Activated CD8-positive, alpha-beta T cell treated with anti-CD3 and anti-CD28 coated beads for 36 hours (primary cell): Measurements from ENCODE around the gene ZNF362. TPM values are rescaled to one million over a fixed set of nuclear protein-coding genes. Genes with fewer than 3 reads are reported as not detected.
A peak's percentile ranks its signal among the peaks of the same experiment; 100 is the strongest.

Source experiments
- ATAC-seq: fragments of 200-7000 bp; cut with Tn5 transposase; one replicate; pipeline ENCODE4 v1.10.0; 2021; ENCODE audit warnings: mild to moderate bottlenecking, moderate library complexity
- CTCF ChIA-PET: fragments of 350-600 bp; sonication (Branson Sonifier 250); formaldehyde crosslinking; loops from one replicate; lab custom pipeline; 2021; ENCODE audit warnings: antibody characterized with exemption; lab: Charles Lee
- POLR2A ChIA-PET: fragments of 350-600 bp; sonication (Branson Sonifier 250); formaldehyde crosslinking; loops from one replicate; lab custom pipeline; 2021; ENCODE audit warnings: antibody characterized with exemption; lab: Charles Lee
- DNase-seq: peaks from one replicate; pipeline ENCODE4 v3.0.0-alpha.2; 2020
- H3K27ac Mint-ChIP-seq: one replicate; pipeline ENCODE4 v1.8.0; 2021; ENCODE audit warnings: mild to moderate bottlenecking, mixed read lengths
- H3K27me3 Mint-ChIP-seq: one replicate; pipeline ENCODE4 v1.8.0; 2021; ENCODE audit warnings: mixed read lengths
- H3K36me3 Mint-ChIP-seq: one replicate; pipeline ENCODE4 v1.8.0; 2021; ENCODE audit warnings: low read depth, mixed read lengths
- H3K4me1 Mint-ChIP-seq: one replicate; pipeline ENCODE4 v1.8.0; 2021; ENCODE audit warnings: low read depth, mixed read lengths
- H3K4me3 Mint-ChIP-seq: one replicate; pipeline ENCODE4 v1.8.0; 2021; ENCODE audit warnings: mild to moderate bottlenecking, moderate library complexity, mixed read lengths
- H3K9me3 Mint-ChIP-seq: one replicate; pipeline ENCODE4 v1.8.0; 2021; ENCODE audit warnings: mixed read lengths
- CTCF ChIP-seq: fragments of 200-600 bp; IDR thresholded peaks from one replicate; pipeline ENCODE4 v1.8.0; 2022; ENCODE audit warnings: antibody characterized with exemption, mild to moderate bottlenecking
- intact Hi-C: fragments of 100-400 bp; cut with micrococcal nuclease; formaldehyde crosslinking; loops from one replicate; pipeline ENCODE4 v1.10.0; 2022
- microRNA-seq: library from miRNA; unstranded; fragments of <30 nt; microRNA quantifications from one replicate; pipeline ENCODE4 v1.2.0, GENCODE V29; 2022; ENCODE audit warnings: borderline microRNAs expressed, borderline replicate concordance
- total RNA-seq, 2 experiments: library from RNA; stranded (reverse); gene quantifications; one replicate each; pipeline ENCODE4 v1.2.3, GENCODE V29; 2021

Gene ZNF362
- total RNA-seq, 2 experiments from 2014 or later: 5.4 to 7.8 TPM

GRCh38 chr1:33349081-33349759 is 92.9 kb downstream of the ZNF362 start:
- POLR2A ChIA-PET: interaction anchor here (0.6 to 2.4 kb wide), 6 partner anchors 10 to 249 kb away, joined by 3 to 6 read pairs (median 4); no protein-coding TSS in a partner anchor
- CTCF ChIA-PET: no interaction called here
- peaks cover 48% of the 10 kb centered on the region for H3K4me1 Mint-ChIP-seq
- peaks cover 28% of the 10 kb centered on the region for H3K36me3 Mint-ChIP-seq
- TF ChIP-seq CTCF: no peak
- peak overlapping the region; percentile 82 for H3K4me3 Mint-ChIP-seq
- peak overlapping the region; percentile 94 for H3K27ac Mint-ChIP-seq
- ATAC-seq (peak; percentile 49), DNase-seq (peak; percentile 56)
- H3K9me3 Mint-ChIP-seq: no peaks in the 10 kb centered on the region
- intact Hi-C loops: no loop called here
- no peaks in the 10 kb centered on the region for H3K27me3 Mint-ChIP-seq

- Mint-ChIP-seq H3K4me1 (peaks cover 45% of the 10 kb centered on the region), H3K27me3 (no peaks in the 10 kb centered on the region), H3K36me3 (peaks cover 28% of the 10 kb centered on the region), H3K27ac (peak overlapping the region; percentile 92), H3K9me3 (no peaks in the 10 kb centered on the region), H3K4me3 (peak overlapping the region; percentile 91)
- TF ChIP-seq CTCF: no peak
- ChIA-PET CTCF (interaction anchor here (1.6 kb wide), 1 partner anchor 14 kb away, joined by 6 read pairs; no protein-coding TSS in a partner anchor), POLR2A (interaction anchor here (1.0 to 2.4 kb wide), 4 partner anchors 11 to 250 kb away, joined by 3 to 6 read pairs (median 4); no protein-coding TSS in a partner anchor)
- intact Hi-C loops: no loop called here
- DNase-seq (peak; percentile 82), ATAC-seq (peak; percentile 87)
Measured at GRCh38 chr1:33349778-33350610, 93.7 kb downstream of the ZNF362 start.

Small RNAs within 50 kb of the gene (microRNA-seq; reads per million reads assigned to microRNA genes)
- 11.2 reads per million, percentile 36 among the genes with 10 or more reads in this experiment for gene MIR3605

Other genes with a start within 250 kb of the ZNF362 start
- 100 to 1,000 TPM; 404 TPM for gene AK2, start 219.6 kb upstream of the ZNF362 start, total RNA-seq
- 1 to 10 TPM; 2.5 TPM for gene AZIN2, start 175.3 kb upstream of the ZNF362 start, total RNA-seq
- 1 to 10 TPM; 3.8 to 5.2 TPM for gene TRIM62, start 74.4 kb upstream of the ZNF362 start, total RNA-seq
- not detected for gene A3GALT2, start 64.6 kb downstream of the ZNF362 start, total RNA-seq
- 10 to 100 TPM; 26.0 to 28.0 TPM for gene PHC2, start 174.6 kb downstream of the ZNF362 start, total RNA-seq
- gene ZSCAN20, start 216.2 kb downstream of the ZNF362 start, total RNA-seq: 1 to 10 TPM; 2.6 to 3.2 TPM